T-helper 1 cell (primary cell): Measurements from ENCODE around the gene GNB1.
"Not testable (repeated sequence)": the region's sequence is repeated elsewhere in the genome, so short reads cannot be mapped to it uniquely, and the experiment has no call there.

ENCODE experiments used
- DNase-seq, 5 donors: peaks; one replicate each; pipeline ENCODE4 v3.0.0-alpha.2; 2012 to 2020

GNB1 gene

GRCh38 chr1:1759456-1760344 lies 131.2 kb downstream of the GNB1 start:
- no peak for DNase-seq

DNA sequence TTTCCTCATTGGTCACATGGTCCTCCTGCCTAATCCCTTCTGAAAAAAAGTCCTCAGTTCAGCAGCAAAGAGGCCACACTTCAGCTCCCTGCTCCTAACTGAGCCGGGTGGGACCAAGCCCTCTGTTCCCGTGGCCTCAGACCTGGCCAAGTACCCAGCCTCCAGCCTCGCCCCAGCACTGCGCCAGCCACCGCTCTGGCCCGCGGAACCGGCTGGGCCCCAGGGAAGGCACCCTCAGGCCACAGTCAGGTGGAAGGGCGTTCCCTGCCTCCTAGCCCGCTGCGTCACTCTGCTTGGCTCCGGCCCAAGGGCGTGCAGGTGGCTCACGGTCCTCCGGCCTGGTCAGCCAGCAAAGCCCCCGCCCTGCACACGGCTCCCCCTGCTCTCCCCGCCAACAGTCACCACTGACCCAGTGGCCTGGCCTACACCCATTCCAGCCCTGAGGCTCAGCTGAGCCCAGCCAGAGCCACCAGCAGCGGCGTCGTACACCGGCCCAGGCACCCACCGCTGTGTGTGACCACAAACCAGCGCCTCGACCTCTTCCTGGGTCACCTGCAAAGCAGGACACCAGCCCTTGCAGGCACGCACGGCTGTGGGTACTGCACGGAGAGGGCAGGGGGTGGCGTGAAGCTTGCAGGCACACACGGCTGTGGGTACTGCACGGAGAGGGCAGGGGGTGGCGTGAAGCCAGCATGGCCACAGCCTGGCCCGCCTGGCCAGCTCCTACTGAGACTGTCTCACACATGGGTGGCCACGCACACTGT lies 132.0 kb downstream of the GNB1 start:
- DNase-seq: no peak

- DNase-seq: no peak
Measured at GRCh38 chr1:1758059-1758621, 132.7 kb downstream of the GNB1 start.

DNA sequence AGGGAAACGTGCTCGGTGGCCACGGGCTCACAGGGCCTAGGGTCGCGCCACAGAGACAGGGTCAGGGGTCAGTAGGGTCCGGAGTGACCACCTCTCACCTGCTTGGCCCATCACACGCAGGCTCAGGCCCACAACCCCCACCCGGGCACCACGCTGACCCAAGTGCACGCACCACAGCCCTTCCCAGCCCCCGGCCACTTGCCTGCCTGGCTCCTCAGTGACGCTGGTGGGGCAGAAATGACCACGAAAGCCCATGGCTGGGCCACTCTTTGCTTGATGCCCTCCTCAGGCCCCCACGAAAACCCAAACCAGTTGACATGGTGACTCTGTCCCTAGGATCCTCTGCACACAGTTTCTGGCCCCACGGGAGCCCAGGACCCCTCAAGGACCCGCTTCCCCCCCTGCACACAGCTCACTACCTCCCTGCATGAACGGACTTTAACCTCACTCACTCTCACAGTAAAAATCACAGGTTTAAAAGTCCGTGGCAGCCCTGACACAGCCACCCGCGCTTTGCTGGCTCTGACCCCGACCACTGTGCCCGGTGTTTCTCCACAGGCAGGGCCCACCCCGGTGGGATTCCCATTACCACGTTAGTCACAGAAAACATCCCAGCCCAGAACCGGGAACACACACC lies 133.3 kb downstream of the GNB1 start:
- no peak for DNase-seq

- no peak for DNase-seq
Measured at GRCh38 chr1:1756661-1757421, 134.0 kb downstream of the GNB1 start.

GRCh38 chr1:1755852-1756251 lies 135.0 kb downstream of the GNB1 start:
- DNase-seq: no peak

DNA sequence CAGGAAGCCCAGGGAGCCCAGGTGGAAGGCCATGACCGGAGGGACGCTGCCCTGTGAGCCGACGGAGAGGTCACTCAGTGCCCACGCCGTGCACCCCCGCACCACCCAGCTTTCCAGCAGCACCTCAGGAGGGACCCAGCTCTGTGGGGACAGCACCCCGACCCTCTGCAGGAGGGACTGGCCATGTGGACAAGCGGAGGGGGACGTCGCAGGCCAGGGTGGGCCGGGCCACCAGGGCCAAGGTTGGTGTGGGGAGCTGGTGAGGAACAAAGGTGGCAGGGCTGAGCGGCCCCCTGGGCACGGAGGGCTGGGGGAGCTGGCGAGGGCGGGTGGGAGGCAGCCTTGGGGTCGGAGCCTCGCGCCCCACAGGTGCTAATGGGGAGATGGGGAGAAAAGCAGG lies 135.5 kb downstream of the GNB1 start:
- DNase-seq: no peak

DNA sequence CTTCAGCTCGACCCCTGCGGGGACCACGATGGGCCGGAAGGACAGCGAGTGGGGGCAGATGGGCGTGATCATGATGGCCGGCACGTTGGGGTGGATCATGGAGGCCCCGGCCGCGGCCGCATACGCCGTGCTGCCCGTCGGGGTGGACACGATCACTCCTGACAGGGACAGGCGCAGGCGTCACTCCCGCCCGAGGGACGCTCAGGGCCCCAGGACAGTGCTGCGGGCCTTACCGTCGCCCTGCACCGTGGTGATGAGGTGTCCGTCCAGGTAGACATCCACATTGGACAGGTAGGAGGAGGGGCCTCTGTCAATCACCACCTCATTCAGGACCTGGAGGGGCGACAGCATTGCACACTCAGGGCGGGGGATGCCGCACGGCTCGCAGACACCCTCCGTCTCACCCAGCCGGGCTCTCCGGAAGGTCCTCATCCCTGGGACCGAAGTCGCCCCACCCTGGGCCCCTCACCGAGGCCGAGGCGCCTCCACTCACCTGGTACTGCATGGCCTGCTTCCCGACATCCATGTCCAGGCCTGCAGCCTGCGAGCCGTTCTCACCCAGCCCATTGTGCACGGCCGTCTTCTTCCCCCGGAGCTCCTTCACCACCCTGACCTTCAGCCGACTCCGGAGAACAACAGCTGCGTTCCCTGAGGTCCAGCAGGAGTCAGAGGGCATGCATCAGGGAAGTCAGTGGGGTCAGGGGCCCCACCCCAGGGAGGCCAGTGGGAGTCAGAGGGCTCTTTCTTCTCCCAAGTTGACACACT lies 136.7 kb downstream of the GNB1 start:
- no peak for DNase-seq

- DNase-seq: no peak
Measured at GRCh38 chr1:1753607-1754005, 137.3 kb downstream of the GNB1 start.

DNA sequence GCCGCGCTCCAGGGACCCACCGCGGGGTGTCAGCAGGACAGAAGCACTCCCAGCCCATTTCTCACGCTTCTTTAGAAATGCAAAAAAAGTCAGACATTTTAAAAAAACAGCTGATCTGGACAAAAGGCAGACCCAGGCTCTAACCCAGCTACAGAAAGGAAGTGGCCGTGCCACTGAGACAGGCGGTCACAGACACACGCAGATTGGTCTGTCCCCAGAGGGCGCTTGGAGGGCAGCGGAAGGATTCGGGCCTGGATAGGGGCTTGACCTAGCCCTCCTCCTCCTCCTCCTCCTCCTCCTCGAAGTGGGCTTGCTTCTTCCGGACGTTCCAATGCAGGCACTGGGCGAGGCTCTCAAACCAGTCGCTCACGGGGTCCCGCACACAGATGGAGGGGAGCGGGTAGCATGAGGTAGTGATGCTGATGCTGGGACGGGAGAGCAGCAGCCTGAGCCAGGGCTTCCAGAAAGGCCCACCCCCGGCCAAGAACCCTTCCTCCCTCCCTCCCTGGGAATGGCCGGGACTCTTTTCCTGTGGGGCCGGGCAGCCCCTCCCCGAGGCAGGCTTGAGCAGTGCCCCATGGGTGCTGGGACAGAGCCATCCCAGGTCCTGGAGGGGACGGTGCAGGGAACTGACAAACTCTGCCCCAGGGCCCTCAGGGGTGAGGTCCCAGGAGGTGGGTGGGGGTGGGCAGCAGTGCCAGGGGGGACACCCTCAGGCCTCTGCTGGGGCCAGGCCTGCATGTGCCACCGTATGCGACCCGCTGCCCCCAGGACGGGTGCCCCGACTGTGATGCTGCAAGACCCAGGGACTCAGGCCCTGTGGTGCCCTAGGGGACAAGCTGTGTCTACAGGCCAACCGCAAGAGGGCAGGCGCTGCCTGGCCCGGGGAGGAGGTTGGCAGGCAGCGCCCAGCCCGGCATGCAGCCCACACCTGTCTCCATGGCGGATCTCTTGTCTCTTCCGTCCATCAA lies 138.0 kb downstream of the GNB1 start:
- no peak for DNase-seq

DNA sequence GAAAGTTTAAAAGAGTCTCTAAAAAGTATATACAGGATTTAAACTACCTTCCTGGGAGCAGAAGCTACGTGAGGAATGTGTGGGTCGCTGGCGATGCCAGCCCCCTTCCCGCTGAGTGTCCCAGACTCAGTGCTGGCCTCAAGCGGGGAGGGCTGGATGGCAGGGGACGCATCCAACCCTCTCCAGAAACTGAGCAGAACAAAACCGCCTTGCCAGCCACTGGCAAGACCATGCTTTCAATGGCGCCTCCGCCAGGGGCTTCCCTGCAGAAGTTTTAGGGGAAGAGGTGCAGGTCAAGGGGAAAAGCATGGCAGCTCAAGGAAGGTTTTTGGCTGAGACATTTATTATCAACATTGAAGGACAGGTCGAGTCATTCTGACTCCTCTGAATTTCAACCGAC lies 138.7 kb downstream of the GNB1 start:
- no peak for DNase-seq

DNA sequence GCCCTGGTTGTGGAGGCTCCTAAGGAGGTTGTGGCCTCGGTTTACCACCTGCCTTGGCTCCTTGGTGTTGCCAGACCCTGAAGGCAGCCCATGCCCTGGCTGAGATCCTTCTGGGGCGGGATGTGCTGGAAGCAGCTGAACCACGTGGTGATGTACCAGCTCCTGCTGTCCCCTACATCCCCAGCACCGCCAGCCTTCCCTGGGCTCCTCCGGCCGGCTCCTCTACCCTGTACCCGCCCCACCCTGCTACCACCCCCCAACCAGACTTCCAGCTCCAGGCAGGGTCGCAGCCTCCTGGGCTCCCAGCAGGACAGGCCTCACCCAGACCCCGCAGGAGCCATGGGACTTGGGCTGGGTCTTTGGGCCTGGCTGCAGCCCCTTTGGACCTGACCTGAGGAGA lies 140.9 kb downstream of the GNB1 start:
- DNase-seq: not testable (repeated sequence)

GRCh38 chr1:1748686-1749321 lies 142.1 kb downstream of the GNB1 start:
- no peak for DNase-seq

- not testable (repeated sequence) for DNase-seq
Measured at GRCh38 chr1:1746566-1746909, 144.3 kb downstream of the GNB1 start.

DNA sequence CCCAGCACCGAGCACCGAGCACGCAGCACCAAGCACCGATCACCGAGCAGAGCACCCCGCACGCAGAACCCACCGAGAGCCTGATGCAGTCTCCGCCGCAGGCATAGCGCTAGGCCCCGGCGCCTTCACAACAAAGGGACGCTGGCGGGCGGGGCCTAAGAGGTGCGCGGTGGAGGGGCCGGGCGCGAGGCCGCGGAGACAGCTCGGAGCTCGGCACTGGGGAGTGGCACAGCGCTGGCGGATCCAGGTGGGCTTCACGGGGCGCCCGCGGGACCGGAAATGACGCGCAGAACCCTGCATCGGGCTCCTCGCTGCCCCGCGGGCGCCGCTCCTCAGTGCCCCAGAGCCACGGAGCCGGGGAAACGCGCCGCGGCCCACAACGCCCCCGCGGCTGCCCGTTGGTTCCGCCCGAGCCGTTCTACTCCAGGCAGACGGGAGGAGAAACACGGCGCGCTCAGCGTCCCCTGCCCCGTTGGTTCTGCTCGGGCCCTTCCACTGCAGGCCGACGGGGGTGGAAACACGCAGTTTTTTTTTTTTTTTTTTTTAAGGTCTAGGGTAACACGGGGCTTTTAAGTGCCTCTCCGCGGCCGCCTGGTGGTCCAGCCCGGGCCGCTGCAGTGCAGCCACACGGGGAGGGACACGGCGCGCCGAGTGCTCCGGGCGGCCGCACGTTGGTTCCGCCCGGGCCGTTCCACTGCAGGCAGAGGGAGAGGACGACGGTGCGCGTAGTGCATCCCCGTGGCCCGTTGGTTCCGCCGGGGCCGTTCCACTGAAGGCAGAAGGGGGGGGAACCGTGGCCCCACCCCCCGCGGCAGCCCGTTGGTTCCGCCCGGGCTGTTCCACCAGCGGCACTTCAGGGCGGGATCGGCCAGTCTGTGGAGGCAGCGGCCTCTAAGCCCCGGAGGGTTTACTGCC lies 145.0 kb downstream of the GNB1 start:
- peak; percentile 57 to 89 (median 70) for DNase-seq

- DNase-seq: not testable (repeated sequence)
Measured at GRCh38 chr1:1742529-1742928, 148.4 kb downstream of the GNB1 start.

DNA sequence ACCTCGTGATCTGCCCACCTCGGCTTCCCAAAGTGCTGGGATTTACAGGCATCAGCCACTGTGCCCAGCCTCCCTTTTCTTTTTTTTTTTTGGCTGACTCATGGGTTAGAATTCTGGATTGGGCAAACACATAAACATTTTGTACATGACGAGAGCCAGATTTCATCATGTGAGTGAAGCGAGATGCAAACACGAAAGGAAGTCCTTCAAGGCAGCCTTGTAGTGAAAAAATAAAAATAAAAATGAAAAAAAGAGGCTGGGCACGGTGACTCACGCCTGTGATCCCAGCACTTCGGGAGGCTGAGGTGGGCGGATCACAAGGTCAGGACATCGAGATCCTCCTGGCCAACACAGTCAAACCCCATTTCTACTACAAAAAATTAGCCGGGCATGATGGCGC lies 149.9 kb downstream of the GNB1 start:
- DNase-seq: not testable (repeated sequence)

- DNase-seq: not testable (repeated sequence)
Measured at GRCh38 chr1:1738799-1739337, 152.0 kb downstream of the GNB1 start.
